H1 (cell line): ENCODE results near the gene CD163. TPM values are rescaled to one million over a fixed set of nuclear protein-coding genes. Genes with fewer than 3 reads are reported as not detected.

Experiments used
- CTCF ChIA-PET: fragments of 300-600 bp; sonication (Branson Sonifier 250); formaldehyde crosslinking; loops from one replicate; lab custom pipeline; 2021; ENCODE audit not compliant: partially characterized antibody; lab: Charles Lee
- POLR2A ChIA-PET: fragments of 300-600 bp; sonication (Branson Sonifier 250); formaldehyde crosslinking; loops from one replicate; lab custom pipeline; 2021; ENCODE audit warnings: inconsistent platforms; ENCODE audit not compliant: partially characterized antibody; lab: Charles Lee
- DNase-seq, 2 experiments: peaks; one replicate each; pipeline versions ENCODE4 v3.0.0 to v3.0.0-alpha.2; 2010 to 2022; ENCODE audit warnings: low spot score in 2 of 2, low read depth in 1 of 2, mixed read lengths in 1 of 2
- FAIRE-seq: peaks from 2 replicates; lab custom pipeline; 2011; peaks lifted over from hg19 to GRCh38; lab: Jason Lieb, UNC
- H2AFZ ChIP-seq: 2 replicates; pipeline ENCODE4 v1.8.1; 2012; ENCODE audit warnings: low read length, inconsistent platforms
- H2AK5ac ChIP-seq: 2 replicates; pipeline ENCODE4 v1.6.1; 2013; ENCODE audit warnings: low read depth, low read length
- H2BK120ac ChIP-seq: replicated peaks from 2 replicates; pipeline ENCODE3; 2013; ENCODE audit warnings: low read depth, low read length, inconsistent platforms
- H2BK12ac ChIP-seq: 2 replicates; pipeline ENCODE4 v1.6.1; 2013; ENCODE audit warnings: low read depth, low read length
- H2BK15ac ChIP-seq: 2 replicates; pipeline ENCODE4 v1.6.1; 2013; ENCODE audit warnings: low read length
- H2BK20ac ChIP-seq: 2 replicates; pipeline ENCODE4 v1.6.1; 2013; ENCODE audit warnings: low read length
- H2BK5ac ChIP-seq: 2 replicates; pipeline ENCODE4 v1.6.1; 2013; ENCODE audit warnings: low read depth, low read length
- H3K14ac ChIP-seq: 2 replicates; pipeline ENCODE4 v1.6.1; 2013; ENCODE audit warnings: inconsistent platforms; ENCODE audit not compliant: insufficient read length
- H3K18ac ChIP-seq: 2 replicates; pipeline ENCODE4 v1.6.1; 2013; ENCODE audit warnings: low read length; ENCODE audit errors: extremely low read depth
- H3K23ac ChIP-seq: 2 replicates; pipeline ENCODE4 v1.6.1; 2013; ENCODE audit warnings: inconsistent platforms; ENCODE audit not compliant: insufficient read length
- H3K23me2 ChIP-seq: 2 replicates; pipeline ENCODE4 v1.6.1; 2013; ENCODE audit warnings: low read depth, low read length
- H3K27ac ChIP-seq: 2 replicates; pipeline ENCODE4 v1.6.1; 2011; ENCODE audit warnings: low read depth, low read length, inconsistent platforms
- H3K27me3 ChIP-seq, 4 experiments: replicated peaks in 1 of 4; 1 replicate in 1 of 4; 2 replicates in 3 of 4; pipeline versions ENCODE4 v1.6.1 to v1.8.1; 2011 to 2013; ENCODE audit warnings: low read length in 3 of 4, mild to moderate bottlenecking in 3 of 4, inconsistent platforms in 2 of 4, mixed read lengths in 2 of 4, moderate library complexity in 1 of 4; ENCODE audit not compliant: control insufficient read depth in 3 of 4, insufficient read depth in 3 of 4; ENCODE audit errors: extremely low read depth in 1 of 4
- H3K36me3 ChIP-seq, 4 experiments: 2 replicates each; pipeline versions ENCODE4 v1.6.1 to v1.8.1; 2011 to 2013; ENCODE audit warnings: mild to moderate bottlenecking in 4 of 4, low read length in 3 of 4, moderate library complexity in 2 of 4, control low read depth in 1 of 4, inconsistent platforms in 1 of 4; ENCODE audit not compliant: insufficient read depth in 4 of 4, control insufficient read depth in 2 of 4
- H3K4ac ChIP-seq: replicated peaks from 2 replicates; pipeline ENCODE3; 2013; ENCODE audit warnings: low read length, low read depth, mixed read lengths, inconsistent platforms; ENCODE audit not compliant: insufficient read length
- H3K4me1 ChIP-seq, 4 experiments: replicated peaks in 1 of 4; 1 replicate in 1 of 4; 2 replicates in 3 of 4; pipeline versions ENCODE4 v1.6.1 to v1.8.1; 2011 to 2013; ENCODE audit warnings: low read length in 3 of 4, inconsistent platforms in 2 of 4, mixed read lengths in 1 of 4; ENCODE audit not compliant: insufficient read depth in 4 of 4, control insufficient read depth in 3 of 4
- H3K4me2 ChIP-seq, 2 experiments: 2 replicates each; pipeline versions ENCODE4 v1.6.1 to v1.8.1; 2011 to 2013; ENCODE audit warnings: low read depth in 2 of 2, low read length in 2 of 2, control low read depth in 1 of 2, inconsistent platforms in 1 of 2, mild to moderate bottlenecking in 1 of 2; ENCODE audit not compliant: insufficient read depth in 1 of 2
- H3K4me3 ChIP-seq, 4 experiments: fragments of 200-600, 300-600 bp in 1 of 4; sonication (generic), shearing (Covaris generic), sonication (Bioruptor Twin) in 1 of 4; 2 replicates each; pipeline versions ENCODE4 v1.5.1 to v1.8.1; 2011 to 2016; ENCODE audit warnings: low read length in 4 of 4, low read depth in 3 of 4, control low read depth in 2 of 4, inconsistent platforms in 2 of 4, mild to moderate bottlenecking in 2 of 4, mixed read lengths in 1 of 4, moderate library complexity in 1 of 4; ENCODE audit not compliant: insufficient read depth in 2 of 4; ENCODE audit errors: extremely low read depth in 1 of 4
- H3K56ac ChIP-seq: replicated peaks from 2 replicates; pipeline ENCODE3; 2013; ENCODE audit warnings: low read depth, mild to moderate bottlenecking, mixed read lengths, low read length, inconsistent platforms; ENCODE audit not compliant: insufficient read length
- H3K79me1 ChIP-seq: 2 replicates; pipeline ENCODE4 v1.6.1; 2013; ENCODE audit warnings: low read depth, low read length, control low read depth
- H3K79me2 ChIP-seq, 2 experiments: 2 replicates each; pipeline versions ENCODE4 v1.6.1 to v1.8.1; 2012 to 2013; ENCODE audit warnings: low read length in 2 of 2, mild to moderate bottlenecking in 2 of 2, inconsistent platforms in 1 of 2; ENCODE audit not compliant: insufficient read depth in 2 of 2, control insufficient read depth in 1 of 2
- H3K9ac ChIP-seq, 4 experiments: replicated peaks in 1 of 4; 1 replicate in 1 of 4; 2 replicates in 3 of 4; pipeline versions ENCODE4 v1.6.1 to v1.8.1; 2011 to 2013; ENCODE audit warnings: low read depth in 3 of 4, low read length in 3 of 4, control low read depth in 2 of 4, mild to moderate bottlenecking in 2 of 4, moderate library complexity in 2 of 4, inconsistent platforms in 1 of 4; ENCODE audit errors: extremely low read depth in 1 of 4
- H3K9me3 ChIP-seq, 2 experiments: 2 replicates each; pipeline versions ENCODE4 v1.6.1 to v1.8.1; 2012 to 2013; ENCODE audit warnings: mild to moderate bottlenecking in 2 of 2, moderate library complexity in 2 of 2, control low read depth in 1 of 2, inconsistent platforms in 1 of 2, low read depth in 1 of 2, low read length in 1 of 2, mixed read lengths in 1 of 2; ENCODE audit not compliant: insufficient read depth in 2 of 2
- H4K20me1 ChIP-seq, 2 experiments: replicated peaks in 1 of 2; 2 replicates each; pipeline versions ENCODE3 to v1.8.1; 2011 to 2013; ENCODE audit warnings: inconsistent platforms in 2 of 2, low read length in 2 of 2, mild to moderate bottlenecking in 1 of 2; ENCODE audit not compliant: insufficient read depth in 2 of 2, control insufficient read depth in 1 of 2
- H4K5ac ChIP-seq: 2 replicates; pipeline ENCODE4 v1.6.1; 2013; ENCODE audit warnings: low read length, low read depth, mixed read lengths, inconsistent platforms; ENCODE audit not compliant: insufficient read length
- H4K8ac ChIP-seq: 2 replicates; pipeline ENCODE4 v1.8.0; 2013; ENCODE audit warnings: mild to moderate bottlenecking, moderate library complexity, low read length, inconsistent platforms; ENCODE audit not compliant: insufficient read depth; ENCODE audit errors: extremely low read depth
- H4K91ac ChIP-seq: replicated peaks from 2 replicates; pipeline ENCODE3; 2013; ENCODE audit warnings: low read length, mixed read lengths, inconsistent platforms; ENCODE audit not compliant: insufficient read length
- ATF2 ChIP-seq: IDR thresholded peaks from 2 replicates; pipeline ENCODE4 v1.6.1; 2012; ENCODE audit warnings: low read length, inconsistent platforms
- CTCF ChIP-seq, 3 experiments: IDR thresholded peaks; 1 replicate in 2 of 3; 2 replicates in 1 of 3; pipeline versions ENCODE4 v1.5.1 to v1.6.1; 2011; ENCODE audit warnings: low read length in 3 of 3, mild to moderate bottlenecking in 3 of 3, inconsistent platforms in 2 of 3, low read depth in 1 of 3, moderate library complexity in 1 of 3; ENCODE audit not compliant: insufficient read depth in 1 of 3; ENCODE audit errors: control extremely low read depth in 1 of 3
- EGR1 ChIP-seq: IDR thresholded peaks from 2 replicates; pipeline ENCODE4 v1.6.1; 2011; ENCODE audit warnings: low read depth, low read length, borderline replicate concordance
- FOSL1 ChIP-seq: IDR thresholded peaks from 2 replicates; pipeline ENCODE4 v1.6.1; 2011; ENCODE audit warnings: mild to moderate bottlenecking, low read depth, low read length, moderate library complexity; ENCODE audit not compliant: insufficient read depth
- KDM1A ChIP-seq: fragments of 200-600, 300-600 bp; sonication (generic); IDR thresholded peaks from 2 replicates; pipeline ENCODE4 v1.7.1; 2016; ENCODE audit warnings: mild to moderate bottlenecking, low read length, borderline replicate concordance
- RAD21 ChIP-seq, 2 experiments: IDR thresholded peaks in 1 of 2; conservative IDR thresholded peaks in 1 of 2; 2 replicates each; pipeline ENCODE4 v1.6.1; 2011; ENCODE audit warnings: low read depth in 2 of 2, low read length in 2 of 2, improper control_type of control experiment in 1 of 2, inconsistent platforms in 1 of 2, mild to moderate bottlenecking in 1 of 2, moderate library complexity in 1 of 2
- RFX5 ChIP-seq: IDR thresholded peaks from 2 replicates; pipeline ENCODE4 v1.6.1; 2011; ENCODE audit warnings: low read depth, low read length, improper control_type of control experiment, borderline replicate concordance
- TAF1 ChIP-seq: IDR thresholded peaks from 2 replicates; pipeline ENCODE4 v1.6.1; 2011; ENCODE audit warnings: mild to moderate bottlenecking, low read depth, low read length
- TCF12 ChIP-seq: IDR thresholded peaks from 2 replicates; pipeline ENCODE4 v1.6.1; 2011; ENCODE audit warnings: low read depth, mild to moderate bottlenecking, low read length
- ZNF274 ChIP-seq: IDR thresholded peaks from 2 replicates; pipeline ENCODE4 v1.7.0; 2012; ENCODE audit warnings: low read length, borderline replicate concordance; ENCODE audit errors: extremely low read depth
- WGBS, 2 experiments: shearing (Covaris generic) in 1 of 2; methylation state at CpG; one replicate each; pipeline versions ENCODE4 v1.1.6 to v1.1.7; 2013 to 2015; ENCODE audit warnings: low lambda C conversion rate in 2 of 2, mixed read lengths in 2 of 2, inconsistent platforms in 1 of 2, low coverage in 1 of 2, missing lambda C conversion rate in 1 of 2; ENCODE audit not compliant: insufficient replicate concordance in 2 of 2, insufficient coverage in 1 of 2, insufficient read length in 1 of 2; ENCODE audit errors: extremely low coverage in 1 of 2, missing lambda C conversion rate in 1 of 2; 5-methylcytosine and 5-hydroxymethylcytosine counted together
- polyA plus RNA-seq, 7 experiments: library from polyadenylated mRNA; depleted of rRNA in 3 of 7; stranded (reverse) in 5 of 7; unstranded in 2 of 7; fragments of >200 nt in 5 of 7; fragments of 200-250 nt in 2 of 7; gene quantifications; 1 replicate in 5 of 7; 2 replicates in 1 of 7; 4 replicates in 1 of 7; pipeline versions ENCODE4 v1.2.1 to v1.2.3, GENCODE V29; 2011 to 2013; ENCODE audit warnings: missing spikeins in 2 of 7, mixed read lengths in 2 of 7
- total RNA-seq: library from RNA; stranded (reverse); fragmentation: NEBNext Ultra II Directional; extraction: Animal tissue kit (Norgen Biotek cat#: 25700); gene quantifications from 2 replicates; pipeline ENCODE4 v1.2.1, GENCODE V29; 2021

CD163 gene
- total and polyA plus RNA-seq, 2 of the 8 experiments (the other 6 are each of a cell fraction or from before 2014, with no cell fraction given), result 0.02 TPM; not detected in 1

DNA sequence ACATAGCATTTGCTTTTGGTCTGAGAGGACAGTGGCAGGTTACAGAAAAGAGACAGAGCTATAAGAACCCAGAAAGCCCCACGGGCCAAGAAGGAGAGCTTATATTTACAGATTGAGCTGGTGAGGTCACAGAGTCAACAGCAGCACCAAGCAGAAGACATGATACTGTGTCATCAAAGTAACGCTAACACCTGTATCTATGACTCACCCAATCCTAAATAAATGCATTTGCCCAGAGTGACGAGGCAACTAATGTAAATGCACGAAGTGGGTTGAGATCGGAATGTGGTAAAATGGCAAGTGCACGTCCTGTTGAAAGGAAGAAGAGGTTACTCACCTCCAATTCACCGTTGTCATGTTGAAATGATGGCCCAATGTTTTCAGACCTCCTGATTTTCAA lies 52.9 kb downstream of the CD163 start:
- H3K23ac ChIP-seq, result no peak overlapping the region
- H2AK5ac ChIP-seq, result no peak overlapping the region
- WGBS, 2 experiments, result 86% methylated on average over 7 of the region's 7 CpGs; no CpG with 5 or more reads in 1 of the 2 experiments
- H3K4me2 ChIP-seq, result no peak overlapping the region
- no peak overlapping the region for H3K27ac ChIP-seq
- no peak overlapping the region for H3K9ac ChIP-seq
- H3K4me1 ChIP-seq, result no peaks in the 10 kb centered on the region
- H3K27me3 ChIP-seq, result no peaks in the 10 kb centered on the region
- ChIA-PET CTCF (no interaction called here), POLR2A (no interaction called here)
- H4K5ac ChIP-seq, result no peak overlapping the region
- H3K18ac ChIP-seq, result no peak overlapping the region
- no peak overlapping the region for H2BK120ac ChIP-seq
- no peaks in the 10 kb centered on the region for H3K9me3 ChIP-seq
- H4K91ac ChIP-seq, result no peak overlapping the region
- no peak overlapping the region for H3K56ac ChIP-seq
- no peak overlapping the region for H3K4me3 ChIP-seq
- FAIRE-seq (no peak), DNase-seq (no peak)
- H3K36me3 ChIP-seq, result no peaks in the 10 kb centered on the region
- no peak overlapping the region for H4K8ac ChIP-seq
- H2AFZ ChIP-seq, result no peak overlapping the region
- no peaks in the 10 kb centered on the region for H3K79me2 ChIP-seq
- H2BK5ac ChIP-seq, result no peak overlapping the region
- no peak overlapping the region for H3K14ac ChIP-seq
- no peaks in the 10 kb centered on the region for H4K20me1 ChIP-seq
- no peak overlapping the region for H2BK12ac ChIP-seq
- no peak overlapping the region for H2BK15ac ChIP-seq
- H3K79me1 ChIP-seq, result no peaks in the 10 kb centered on the region
- no peak overlapping the region for H2BK20ac ChIP-seq
- no peak overlapping the region for H3K4ac ChIP-seq
- H3K23me2 ChIP-seq, result no peaks in the 10 kb centered on the region
- TF ChIP-seq FOSL1, result no peak
- TF ChIP-seq EGR1, result no peak
- TF ChIP-seq ZNF274, result no peak
- TF ChIP-seq RAD21 (IDR thresholded peaks at IDR 0.05 in 1 of 2, conservative IDR thresholded peaks at IDR 0.05 in 1 of 2; ENCODE audit: low read depth in 2 of 2, low read length in 2 of 2), result no peak
- TF ChIP-seq TAF1, result no peak
- TF ChIP-seq RFX5, result no peak
- no peak for TF ChIP-seq ATF2
- no peak for TF ChIP-seq TCF12
- no peak for TF ChIP-seq CTCF (IDR thresholded peaks at IDR 0.05; ENCODE audit: control extremely low read depth in 1 of 3, insufficient read depth in 1 of 3, low read depth in 1 of 3, low read length in 3 of 3)
- TF ChIP-seq KDM1A, result no peak
